Myocyte (in vitro differentiated cells): ENCODE results near the gene OSBP. TPM values are rescaled to one million over a fixed set of nuclear protein-coding genes. Genes with fewer than 3 reads are reported as not detected.

Experiments used
- DNase-seq: peaks from one replicate; pipeline ENCODE4 v3.0.0-alpha.2; 2012; ENCODE audit warnings: low read depth
- polyA plus RNA-seq: library from polyadenylated mRNA; unstranded; fragments of >200 nt; gene quantifications from one replicate; pipeline ENCODE4 v1.2.1, GENCODE V29; 2012; ENCODE audit warnings: missing spikeins
- total RNA-seq: library from RNA; depleted of rRNA; stranded (reverse); fragments of >200 nt; gene quantifications from 2 replicates; pipeline ENCODE4 v1.2.3, GENCODE V29; 2014

The OSBP gene, protein sequence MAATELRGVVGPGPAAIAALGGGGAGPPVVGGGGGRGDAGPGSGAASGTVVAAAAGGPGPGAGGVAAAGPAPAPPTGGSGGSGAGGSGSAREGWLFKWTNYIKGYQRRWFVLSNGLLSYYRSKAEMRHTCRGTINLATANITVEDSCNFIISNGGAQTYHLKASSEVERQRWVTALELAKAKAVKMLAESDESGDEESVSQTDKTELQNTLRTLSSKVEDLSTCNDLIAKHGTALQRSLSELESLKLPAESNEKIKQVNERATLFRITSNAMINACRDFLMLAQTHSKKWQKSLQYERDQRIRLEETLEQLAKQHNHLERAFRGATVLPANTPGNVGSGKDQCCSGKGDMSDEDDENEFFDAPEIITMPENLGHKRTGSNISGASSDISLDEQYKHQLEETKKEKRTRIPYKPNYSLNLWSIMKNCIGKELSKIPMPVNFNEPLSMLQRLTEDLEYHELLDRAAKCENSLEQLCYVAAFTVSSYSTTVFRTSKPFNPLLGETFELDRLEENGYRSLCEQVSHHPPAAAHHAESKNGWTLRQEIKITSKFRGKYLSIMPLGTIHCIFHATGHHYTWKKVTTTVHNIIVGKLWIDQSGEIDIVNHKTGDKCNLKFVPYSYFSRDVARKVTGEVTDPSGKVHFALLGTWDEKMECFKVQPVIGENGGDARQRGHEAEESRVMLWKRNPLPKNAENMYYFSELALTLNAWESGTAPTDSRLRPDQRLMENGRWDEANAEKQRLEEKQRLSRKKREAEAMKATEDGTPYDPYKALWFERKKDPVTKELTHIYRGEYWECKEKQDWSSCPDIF
- 23.1 and 28.1 TPM in 2 replicates for total RNA-seq
- polyA plus RNA-seq, result 28.0 TPM

DNA sequence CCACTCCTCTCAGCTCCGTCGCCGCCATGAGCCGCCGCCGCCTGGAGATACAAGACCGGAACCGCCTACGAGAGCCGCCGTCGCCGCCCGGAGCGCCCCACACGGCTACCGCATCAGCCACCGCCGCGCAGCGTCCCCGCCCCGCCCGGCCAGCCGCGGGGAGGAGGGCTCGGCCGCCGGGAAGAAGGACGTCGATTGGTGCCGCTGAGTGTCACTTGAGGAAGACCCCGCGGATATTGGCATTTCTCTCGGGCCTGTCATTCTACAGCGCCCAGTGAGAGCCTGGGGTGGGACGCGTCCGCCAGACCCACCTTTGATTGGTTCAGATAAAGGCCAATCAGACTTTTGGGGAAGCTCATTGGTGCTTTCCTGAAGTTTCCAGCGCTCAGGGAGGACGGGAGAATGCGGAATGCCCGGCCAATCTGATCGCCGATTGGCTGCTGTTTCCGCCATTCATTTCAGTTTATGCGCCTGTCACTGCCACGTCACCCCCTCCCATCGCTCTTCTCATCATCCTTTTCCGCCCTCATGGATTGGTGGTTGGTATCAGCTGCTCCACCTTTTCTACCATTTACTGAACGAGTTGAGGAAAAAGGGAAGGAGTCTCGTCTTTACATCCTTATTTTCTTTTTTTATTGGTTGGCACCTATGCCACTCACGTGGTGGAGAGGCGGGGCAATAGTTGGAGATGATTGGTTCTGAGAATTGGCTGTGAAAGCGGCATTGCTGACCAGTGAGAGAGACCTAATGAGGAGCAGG is at the start of gene OSBP:
TSS of gene OSBP (minus strand) at position 138 of the 759 bp plus-strand sequence. CDS start at position 28, 110 bp downstream.
- peak; percentile 100 for DNase-seq

DNA sequence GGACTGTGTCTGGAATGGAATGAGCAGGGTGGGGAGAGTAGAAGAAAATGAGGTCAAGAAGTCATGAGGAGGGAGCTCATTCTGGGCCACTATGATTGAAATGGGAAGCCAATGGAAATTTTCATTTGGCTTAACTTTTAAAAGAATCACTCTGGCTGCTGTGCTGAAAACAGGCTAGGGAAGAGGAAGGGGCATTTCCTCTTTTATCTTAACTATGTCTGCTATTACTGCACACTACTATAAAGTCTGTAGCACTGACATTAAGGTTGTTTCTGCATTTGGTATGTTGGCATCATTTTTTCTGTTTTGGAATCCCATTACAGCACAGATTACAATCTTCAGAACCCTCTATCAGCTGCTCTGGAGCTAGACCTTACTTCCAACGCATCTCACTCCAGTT is 45.0 kb upstream of the OSBP start:
- no peak for DNase-seq

DNA sequence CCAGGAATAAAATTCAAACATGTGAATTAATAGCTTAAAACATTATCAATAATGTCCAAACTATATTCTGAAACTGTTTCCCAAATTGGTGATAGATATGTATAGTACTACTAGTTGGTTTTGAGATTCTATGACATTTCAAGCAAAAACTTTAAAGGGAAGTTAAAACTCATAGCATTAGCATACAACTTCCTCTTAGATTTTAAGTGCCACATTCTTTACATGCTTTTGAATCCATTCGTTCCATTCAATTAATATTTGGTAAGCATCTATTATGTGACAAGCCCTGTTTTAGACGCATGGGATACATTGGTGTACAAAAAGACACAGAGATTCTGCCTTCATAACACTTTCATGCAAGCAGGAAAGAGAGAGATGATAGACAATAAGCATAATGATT is 44.4 kb upstream of the OSBP start:
- DNase-seq, result no peak

DNA sequence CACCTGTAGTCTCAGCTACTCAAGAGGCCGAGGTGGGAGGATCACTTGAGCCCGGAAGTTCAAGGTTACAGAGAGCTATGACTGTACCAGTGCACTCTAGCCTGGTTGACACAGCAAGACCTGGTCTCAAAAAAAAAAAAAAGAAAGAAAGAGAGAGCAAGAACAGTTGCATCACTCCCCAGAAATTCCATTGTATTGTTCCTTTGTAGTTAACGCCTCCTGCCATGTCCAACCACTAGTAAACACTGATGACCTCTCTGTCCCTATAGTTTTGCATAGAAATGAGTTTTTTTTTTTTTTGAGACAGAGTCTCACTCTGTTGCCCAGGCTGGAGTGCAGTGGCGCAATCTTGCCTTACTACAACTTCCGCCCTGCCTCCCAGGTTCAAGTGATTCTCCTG is 42.5 kb upstream of the OSBP start:
- no peak for DNase-seq

DNA sequence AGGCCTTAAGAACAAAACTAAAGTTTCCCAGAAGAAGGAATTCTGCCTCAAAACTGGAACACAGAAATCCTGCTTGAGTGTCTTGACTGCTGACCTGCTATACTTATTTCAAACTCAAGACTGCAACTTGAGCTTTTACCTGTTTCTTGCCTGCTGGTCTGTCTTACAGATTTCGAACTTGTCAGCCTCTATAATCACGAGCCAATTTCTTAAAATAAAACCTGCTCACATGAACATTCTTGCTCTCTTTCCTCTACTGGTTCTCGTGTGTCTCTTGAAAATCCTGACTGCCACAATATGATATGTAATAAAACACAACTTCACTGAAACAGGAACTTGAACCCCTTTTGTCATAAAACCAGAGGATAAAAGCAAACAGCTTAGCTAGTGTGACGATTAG is 39.3 kb upstream of the OSBP start:
- no peak for DNase-seq

DNA sequence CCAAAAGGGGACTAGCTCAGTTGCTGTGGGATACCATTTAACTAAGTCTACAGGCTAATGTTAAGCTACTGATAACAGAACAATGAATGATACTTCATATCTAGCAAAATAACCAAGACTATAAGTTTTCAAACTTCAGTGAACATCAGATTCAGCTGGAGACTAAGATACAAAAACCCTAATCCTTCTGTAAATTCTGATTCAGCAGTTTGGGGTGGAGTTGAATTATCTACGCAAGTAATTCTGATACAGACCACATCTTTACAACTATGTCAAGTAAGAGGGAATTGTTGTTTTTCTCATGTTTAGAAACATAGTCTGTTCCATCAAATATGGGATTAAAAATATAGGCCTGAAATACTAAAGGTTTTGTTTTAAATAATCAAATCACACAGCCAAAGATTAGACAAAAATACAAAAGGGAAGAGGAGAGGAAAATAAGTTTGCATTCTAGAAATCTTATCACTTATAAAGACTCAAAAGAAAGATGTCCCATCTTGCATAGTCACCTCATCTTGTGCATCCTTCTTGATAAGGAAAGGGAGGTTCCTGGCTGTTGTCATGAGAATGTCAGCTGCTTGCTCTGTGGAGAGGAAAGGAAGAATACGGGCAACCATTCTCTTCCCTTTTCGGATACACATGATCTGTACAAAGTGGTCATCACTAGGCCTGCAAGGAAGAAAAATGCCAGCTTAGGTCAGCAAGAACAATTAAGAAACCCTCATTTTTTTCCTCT is 31.8 kb upstream of the OSBP start:
- DNase-seq, result no peak

DNA sequence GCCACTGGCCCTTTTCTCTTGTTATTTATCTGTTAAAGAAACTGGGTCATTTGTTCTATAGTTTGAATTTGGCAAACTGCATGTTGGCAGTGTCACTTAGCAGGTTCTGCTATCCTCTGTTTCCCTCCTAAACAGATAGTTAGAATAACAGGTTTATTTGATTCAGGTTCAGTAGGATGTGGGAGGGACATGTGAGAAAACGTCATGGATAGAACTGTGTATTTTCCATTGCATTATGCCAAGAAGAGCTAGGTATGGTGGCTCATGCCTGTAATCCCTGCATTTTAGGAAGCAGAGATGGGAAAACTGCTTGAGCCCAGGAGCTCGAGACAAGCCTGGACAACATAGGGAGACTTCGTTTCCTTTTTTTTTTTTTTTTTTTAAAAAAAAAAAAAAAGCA is 29.0 kb upstream of the OSBP start:
- DNase-seq, result no peak

DNA sequence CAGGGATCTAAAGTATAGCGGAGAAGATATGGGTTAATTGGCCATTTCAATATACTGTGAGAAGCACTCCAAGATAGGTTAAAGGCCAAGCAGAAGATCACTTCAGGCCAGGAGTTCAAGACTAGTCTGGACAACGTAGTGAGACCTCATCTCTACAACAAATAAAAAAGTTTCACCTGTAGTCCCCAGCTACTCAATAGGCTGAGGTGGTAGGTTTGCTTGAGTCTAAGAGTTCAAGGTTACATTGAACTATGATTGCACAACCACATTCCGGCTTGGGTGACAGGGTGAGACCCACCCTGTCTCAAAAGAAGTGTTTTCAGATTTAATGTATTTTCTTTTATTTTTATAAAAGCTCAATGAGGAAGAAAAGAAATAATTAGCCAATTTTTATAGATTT is 27.8 kb upstream of the OSBP start:
- DNase-seq, result no peak

DNA sequence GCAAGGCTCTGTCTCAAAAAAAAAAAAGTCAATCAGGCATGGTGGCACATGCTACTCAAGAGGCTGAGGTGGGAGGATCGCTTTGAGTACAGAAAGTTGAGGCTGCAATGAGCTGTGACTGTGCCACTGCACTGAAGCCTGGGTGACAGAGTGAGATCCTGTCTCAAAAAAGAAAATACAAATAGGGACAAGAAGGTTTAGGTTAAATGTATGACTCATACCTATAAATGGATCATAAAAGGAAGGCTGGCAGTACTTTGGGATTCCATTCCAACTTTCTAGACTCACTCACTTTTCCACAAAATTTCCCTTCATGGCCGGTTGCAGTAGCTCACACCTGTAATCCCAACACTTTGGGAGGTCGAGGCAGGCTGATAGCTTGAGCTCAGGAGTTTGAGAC is 25.6 kb upstream of the OSBP start:
- no peak for DNase-seq

DNA sequence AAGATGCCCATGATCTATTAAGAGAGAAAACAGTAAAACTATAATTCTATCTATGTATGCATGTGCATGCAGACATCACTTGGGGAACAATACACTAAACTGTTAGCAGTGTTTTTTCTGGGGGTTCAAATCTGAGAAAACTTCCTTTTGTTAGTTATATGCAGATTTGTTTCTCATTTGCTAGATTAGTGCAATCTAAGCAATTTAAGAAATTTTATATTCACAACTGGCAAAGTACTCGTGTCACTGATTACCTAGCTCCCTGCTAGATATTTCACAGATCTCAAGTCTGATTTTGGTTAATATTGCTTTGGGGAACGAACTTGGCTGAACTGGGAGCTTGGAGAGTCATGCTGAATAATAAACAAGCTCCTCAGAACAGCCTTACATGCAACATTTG is 14.9 kb upstream of the OSBP start:
- no peak for DNase-seq

DNA sequence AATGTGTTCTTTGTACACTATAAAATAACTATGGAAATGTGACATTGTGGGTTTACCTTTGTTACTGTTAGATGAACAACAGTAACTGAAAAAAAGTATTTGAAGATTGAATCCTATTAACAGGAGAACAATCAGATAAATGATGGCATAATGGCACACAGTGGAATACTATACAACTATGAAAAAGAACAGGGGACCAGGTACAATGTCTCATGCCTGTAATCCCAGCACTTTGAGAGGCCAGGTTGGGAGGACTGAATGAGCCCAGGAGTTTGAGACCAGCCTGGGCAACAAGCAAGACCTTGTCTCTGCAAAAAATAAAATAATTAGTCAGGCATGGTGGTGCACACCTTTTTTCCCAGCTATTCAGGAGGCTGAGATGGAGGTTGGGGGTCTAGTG is 14.4 kb upstream of the OSBP start:
- no peak for DNase-seq

DNA sequence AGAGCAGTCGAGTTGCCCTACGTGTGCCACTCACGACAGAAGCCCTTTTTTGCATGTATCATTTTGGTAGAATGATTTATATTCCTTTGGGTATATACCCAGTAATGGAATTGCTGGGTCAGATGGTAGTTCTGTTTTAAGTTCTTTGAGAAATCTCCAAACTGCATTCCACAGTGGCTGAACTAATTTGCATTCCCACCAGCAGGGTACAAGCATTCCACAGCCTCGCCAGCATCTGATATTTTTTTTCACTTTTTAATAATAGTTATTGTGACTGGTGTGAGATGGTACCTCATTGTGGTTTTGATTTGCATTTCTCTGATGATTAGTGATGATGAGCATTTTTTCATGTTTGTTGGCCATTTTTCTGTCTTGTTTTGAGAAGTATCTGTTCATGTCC is 11.4 kb upstream of the OSBP start:
- DNase-seq, result peak; percentile 14

DNA sequence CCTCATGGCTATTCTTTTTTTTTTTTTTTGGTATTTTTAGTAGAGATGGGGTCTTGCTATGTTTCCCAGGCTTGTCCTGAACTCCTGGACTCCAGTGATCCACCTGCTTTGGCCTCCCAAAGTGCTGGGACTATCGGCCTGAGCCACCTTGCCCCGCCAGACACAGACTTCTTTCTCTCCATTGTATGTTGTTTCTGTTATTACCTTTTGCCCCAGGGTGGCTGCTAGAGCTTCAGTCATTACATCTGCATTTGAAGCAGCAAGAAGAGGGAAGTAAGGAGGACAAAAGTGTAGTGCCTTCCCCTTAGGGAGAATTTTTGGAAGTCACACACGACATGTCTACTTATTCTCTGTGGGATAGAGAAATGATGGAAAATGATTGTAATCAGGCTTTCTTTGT is 10.1 kb upstream of the OSBP start:
- no peak for DNase-seq

DNA sequence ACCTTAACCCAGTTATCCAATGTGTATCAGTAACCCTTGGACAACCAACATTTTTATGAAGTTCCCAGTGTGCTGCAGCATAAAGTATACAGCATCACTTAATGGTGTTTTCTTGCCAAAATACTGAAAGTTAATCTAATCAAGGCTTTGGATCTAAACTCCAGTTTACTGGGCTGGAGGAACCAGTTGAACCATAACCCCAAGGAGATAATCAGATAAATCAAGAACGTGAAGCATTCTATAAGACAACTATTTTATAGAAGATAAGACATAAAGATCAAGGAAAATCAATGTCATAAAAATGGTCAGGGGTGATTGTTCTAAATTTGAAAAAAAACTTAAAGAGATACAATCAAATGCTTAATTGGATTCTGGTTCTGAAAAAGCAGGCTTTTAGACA is 2.3 kb upstream of the OSBP start:
- DNase-seq, result no peak

DNA sequence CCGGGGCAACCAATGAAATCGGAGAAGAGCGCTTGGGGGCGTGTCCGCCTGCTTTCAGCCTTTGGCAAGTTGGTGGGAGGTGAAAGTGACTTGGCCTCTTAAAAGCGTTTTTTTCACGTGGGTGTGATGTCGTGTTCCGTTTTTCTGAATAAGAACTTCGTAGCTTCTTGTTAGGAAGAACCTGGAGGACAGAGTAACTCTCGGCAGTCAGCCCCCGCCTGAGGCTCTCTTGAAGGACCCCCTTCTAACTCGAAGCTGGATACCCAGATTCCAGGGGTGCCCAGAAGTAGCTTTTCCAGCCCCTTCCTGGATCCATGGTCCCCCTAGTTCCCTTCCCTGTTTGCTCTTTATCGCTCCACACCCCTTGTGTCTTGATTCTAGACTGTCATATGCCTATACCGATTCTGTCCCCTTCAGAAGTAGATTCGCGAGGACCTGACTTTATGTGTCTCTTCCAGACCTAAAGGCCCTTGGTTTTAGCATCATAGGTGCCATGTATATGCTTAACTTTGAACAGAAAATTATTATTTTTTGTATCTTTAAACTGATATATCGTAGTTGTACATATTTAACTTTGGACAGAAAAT is 915 bp upstream of the OSBP start:
- DNase-seq, result no peak

DNA sequence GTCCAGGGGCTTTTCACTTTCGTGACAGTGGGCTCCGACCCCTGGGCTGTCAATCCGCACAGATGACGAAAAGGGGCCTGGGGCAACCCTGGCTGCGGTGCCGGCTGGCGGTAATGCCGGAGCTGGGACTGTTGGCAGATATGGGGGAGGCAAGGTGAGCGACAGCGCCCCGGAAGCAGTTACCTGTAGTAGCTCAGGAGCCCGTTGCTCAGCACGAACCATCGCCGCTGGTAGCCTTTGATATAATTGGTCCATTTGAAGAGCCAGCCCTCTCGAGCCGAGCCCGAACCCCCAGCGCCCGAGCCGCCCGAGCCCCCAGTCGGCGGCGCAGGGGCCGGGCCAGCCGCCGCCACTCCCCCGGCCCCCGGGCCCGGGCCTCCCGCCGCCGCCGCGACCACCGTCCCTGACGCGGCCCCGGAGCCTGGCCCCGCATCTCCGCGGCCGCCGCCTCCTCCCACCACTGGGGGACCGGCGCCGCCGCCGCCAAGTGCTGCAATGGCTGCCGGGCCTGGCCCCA is 396 bp downstream of the OSBP start:
- peak; percentile 8 for DNase-seq

DNA sequence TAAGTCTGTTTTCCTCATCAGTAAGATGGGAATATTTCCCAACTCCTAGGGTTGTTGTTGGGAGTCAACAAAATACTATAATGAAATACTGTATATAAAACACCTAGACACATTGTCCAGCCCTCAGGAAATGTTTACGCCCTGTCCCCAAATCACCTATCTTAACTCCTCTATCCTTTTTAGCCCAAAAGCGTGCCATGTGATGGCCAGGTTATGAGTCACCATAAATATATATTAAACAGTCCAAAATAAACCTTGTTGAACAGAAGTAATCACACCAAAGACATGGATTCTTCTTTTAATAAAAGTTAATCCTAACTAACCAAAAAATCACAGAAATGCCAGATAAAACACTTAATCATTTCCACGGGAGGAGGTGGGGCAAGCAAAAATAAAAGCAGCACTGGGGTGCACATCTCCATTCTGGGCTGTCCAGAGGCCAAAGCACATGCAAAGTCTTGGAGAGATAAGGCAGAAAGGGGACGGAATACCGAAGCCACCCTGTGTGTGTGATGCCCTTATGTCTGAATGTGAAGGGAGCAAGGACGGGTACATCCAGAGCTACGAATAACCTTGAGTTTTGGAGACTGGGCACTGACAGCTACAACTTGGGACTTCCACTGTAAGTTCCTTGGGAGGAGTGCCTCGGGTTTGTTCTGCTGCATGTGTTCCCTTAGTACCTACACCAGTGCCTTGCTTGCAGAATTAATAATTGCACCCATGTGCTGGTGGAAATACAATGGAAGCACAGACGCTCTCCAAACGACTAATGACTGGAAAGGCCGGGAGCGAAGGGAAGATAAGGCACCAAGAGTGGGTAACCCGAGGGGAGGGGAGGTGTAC is 1.1 kb downstream of the OSBP start:
- peak; percentile 6 for DNase-seq

DNA sequence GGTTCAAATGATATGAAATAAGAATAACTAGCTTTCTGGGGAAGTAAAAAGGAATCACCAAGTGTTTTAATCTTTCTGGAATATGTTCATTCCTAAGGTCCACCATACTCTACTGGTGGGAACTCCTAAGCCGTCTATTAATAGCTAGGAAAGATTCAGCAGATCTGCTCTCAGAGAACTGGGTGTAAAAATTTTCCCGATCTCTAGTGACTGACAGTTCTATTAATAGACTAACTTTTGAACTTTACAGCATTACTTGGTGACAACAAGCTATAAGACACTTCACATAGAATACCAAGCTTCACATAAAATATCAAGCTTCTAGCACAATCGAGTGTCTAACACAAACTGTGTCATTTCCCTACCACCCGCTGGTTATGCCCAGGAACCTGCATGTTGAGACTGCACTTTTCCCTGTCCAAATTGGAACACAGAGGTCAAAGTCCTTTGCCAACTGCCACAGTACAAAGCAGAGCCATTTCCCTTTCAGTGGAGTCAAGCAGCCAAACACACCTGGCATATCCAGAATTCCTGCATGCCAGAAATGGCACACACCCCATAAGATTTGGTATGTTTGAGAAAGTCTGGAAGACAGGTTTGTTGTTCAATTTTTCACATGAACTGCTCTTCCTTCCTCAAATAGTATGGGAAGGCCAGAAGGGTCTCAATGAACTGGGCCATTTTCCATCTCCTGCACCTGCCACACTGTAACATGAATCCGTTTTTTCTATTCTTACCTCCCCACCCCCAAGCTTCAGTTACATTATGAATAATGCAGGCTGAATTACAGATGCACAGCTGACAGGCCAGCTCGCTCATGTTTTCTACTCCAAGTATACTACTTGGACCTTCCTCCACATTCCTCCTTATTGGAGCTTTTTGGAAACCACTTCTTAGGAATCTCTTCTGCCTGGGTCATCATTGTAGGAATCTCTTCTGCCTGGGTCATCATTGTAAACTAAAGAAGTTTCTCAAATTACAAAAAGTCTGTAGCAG is 3.7 kb downstream of the OSBP start:
- DNase-seq, result peak; percentile 86
